AML-193 (cell line): Measurements from ENCODE around the gene COL4A1.

Experiments
- DNase-seq, 2 experiments: peaks; one replicate each; lab custom pipeline; 2025; lab: John Stamatoyannopoulos, UW

COL4A1 gene

GRCh38 chr13:110192472-110192871 lies 114.5 kb downstream of the COL4A1 start:
- no peak for DNase-seq

DNA sequence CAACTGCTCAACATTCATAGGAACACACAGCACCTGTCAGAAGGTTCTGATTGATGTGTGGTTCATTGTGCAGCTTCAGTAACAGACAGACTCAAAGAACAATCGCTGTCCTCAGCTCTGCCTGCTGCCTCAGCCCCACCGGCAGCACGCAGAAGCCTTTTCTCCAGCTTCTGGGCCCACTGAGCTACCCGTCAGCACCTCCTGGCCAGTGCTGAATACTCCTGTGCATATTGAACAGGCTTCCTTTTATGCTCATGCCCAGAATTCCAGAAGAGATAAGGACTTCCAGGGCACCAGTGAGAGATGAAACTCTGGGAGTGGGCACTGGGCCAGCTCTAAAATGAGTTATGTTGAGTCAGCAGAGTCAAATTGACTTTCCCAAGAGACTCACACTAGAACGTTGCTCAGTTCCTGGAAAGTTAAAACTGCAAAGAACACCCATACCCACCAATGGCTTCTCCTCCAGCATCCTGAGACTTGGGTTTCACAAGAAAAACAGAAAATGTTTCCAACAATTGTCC lies 119.3 kb downstream of the COL4A1 start:
- DNase-seq, result no peak

DNA sequence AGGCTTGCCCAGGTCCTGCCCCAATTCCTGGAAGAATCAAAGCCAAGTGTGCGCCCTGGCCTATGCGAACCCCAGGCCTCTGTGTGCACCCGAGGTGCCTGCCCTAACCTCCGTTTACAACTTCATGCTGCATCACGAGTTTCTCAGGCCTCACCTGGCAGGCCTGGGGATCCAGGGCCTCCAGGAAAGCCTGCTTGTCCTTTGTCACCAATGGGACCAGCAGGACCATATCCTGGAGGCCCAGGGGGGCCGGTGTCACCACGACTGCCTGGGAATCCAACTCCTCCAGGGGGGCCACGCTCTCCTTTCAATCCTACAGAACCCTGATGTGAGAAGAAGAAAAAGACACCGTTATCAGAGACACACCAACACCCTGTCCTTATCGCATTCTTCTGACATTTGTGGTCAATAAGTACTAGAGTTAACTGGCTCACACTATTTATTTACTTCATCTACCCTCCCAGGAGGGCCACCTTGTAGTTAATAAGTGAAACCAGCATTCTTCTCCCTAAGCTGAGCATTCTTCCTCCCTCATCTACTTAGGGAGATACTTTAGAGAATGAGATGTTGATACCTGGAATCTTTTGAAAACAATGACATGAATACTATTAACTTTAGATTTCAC lies 120.6 kb downstream of the COL4A1 start:
- DNase-seq, result no peak

GRCh38 chr13:110185696-110186095 lies 121.3 kb downstream of the COL4A1 start:
- DNase-seq, result no peak

GRCh38 chr13:110183910-110184309 lies 123.0 kb downstream of the COL4A1 start:
- DNase-seq, result no peak

- DNase-seq, result no peak
Observed at GRCh38 chr13:110182461-110182860, 124.5 kb downstream of the COL4A1 start.

DNA sequence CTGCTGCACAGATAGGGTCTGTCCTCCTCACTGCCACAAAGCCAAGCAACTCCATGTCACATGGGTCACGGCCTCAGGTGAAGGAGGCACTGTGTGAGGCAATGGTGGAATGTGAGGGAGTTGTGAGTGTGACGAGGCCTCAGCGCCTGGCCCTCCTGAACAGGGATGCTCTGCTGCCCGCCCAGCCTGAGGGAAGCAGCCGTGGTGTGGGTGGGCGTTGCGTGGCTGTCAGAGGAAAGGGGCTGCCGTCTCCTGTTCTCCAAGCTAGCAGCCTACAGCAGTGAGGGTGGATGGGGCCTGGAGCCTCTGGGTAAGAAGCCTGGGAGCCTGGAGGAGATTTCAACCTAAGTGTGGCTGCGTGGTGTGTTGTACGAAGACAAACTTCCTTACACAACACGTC lies 125.0 kb downstream of the COL4A1 start:
- no peak for DNase-seq

GRCh38 chr13:110179857-110180147 lies 127.2 kb downstream of the COL4A1 start:
- no peak for DNase-seq

DNA sequence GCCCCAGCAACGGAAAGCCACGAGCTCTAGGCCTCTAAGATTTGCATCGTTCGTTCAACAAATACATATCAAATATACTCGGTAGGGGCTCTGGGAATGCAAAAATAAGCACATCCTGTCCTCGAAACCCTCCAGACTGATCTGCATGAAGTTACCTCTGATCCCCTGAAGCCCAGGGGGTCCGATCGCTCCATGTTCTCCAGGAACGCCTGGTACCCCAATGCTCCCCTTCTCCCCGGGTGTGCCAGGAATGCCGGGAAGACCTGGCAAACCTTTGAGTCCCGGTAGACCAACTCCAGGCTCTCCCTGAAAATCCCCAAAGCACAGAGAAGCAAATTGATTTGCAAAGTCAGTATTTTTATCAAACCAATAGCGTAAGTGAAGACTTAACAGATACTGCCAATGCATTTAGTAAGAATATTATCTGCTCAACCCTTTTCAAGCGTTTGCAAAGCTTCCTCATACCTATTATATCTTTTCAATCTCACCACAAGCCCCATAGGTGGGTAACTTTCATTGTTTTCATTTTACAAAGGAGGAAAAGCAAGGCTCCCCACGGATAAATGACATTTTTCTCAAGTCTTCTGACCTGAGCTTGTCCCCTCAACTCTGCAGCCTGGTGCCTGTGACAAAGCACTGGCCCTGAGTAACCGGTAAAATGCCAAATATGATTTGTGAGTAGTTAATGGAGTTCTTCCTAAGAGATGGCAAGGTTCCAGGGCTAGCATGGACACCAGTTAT lies 127.7 kb downstream of the COL4A1 start:
- no peak for DNase-seq

GRCh38 chr13:110177790-110178189 lies 129.2 kb downstream of the COL4A1 start:
- DNase-seq, result no peak

- no peak for DNase-seq
Observed at GRCh38 chr13:110176431-110176830, 130.5 kb downstream of the COL4A1 start.

DNA sequence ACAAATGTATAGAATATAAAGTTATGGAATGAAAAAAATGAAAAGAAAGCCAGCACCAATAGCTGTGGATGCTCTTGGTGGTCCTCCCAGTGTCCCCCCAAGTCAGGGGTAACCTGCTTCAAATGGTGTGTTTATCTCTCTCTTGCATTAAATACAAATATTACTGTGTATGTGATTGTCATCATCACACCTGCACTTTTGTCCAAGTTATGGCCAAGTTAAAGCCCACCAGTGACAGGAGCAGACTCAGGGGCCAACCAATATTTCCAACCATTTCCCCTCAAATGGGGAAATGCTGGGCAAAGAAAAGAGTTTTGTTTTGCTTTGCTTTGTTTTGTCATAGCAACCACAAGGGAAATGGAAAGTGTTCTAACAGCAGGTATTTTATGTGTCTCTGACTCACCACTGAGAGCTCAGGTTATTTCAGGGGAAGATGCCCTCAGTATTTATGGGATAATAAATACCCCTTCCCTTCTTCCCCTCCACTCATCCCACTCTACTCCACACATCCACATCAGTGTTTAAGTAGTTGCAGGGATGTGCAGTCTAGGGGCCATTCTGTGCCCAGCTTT lies 133.6 kb downstream of the COL4A1 start:
- no peak for DNase-seq

DNA sequence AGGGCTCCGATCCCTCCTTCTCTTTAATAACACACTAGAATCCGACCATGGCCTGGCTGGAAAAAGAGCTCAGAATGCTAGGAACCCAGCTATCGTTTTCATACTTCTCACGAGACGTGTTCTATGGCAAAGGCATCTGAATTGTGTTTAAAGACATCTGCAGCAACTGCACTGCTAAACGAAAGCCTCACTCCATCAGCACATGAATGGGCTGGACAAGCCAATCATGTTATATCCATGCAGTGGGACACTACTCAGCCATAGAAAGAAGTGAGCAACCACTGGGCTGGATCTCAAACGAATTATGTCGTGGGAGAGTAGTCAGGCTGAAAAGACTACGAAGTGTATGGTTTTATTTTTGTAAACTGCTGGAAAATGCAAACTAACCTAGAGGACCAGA lies 136.1 kb downstream of the COL4A1 start:
- DNase-seq, result no peak

GRCh38 chr13:110170020-110170790 lies 136.8 kb downstream of the COL4A1 start:
- no peak for DNase-seq

GRCh38 chr13:110168999-110169933 lies 137.7 kb downstream of the COL4A1 start:
- no peak for DNase-seq

- no peak for DNase-seq
Observed at GRCh38 chr13:110166598-110166997, 140.4 kb downstream of the COL4A1 start.

DNA sequence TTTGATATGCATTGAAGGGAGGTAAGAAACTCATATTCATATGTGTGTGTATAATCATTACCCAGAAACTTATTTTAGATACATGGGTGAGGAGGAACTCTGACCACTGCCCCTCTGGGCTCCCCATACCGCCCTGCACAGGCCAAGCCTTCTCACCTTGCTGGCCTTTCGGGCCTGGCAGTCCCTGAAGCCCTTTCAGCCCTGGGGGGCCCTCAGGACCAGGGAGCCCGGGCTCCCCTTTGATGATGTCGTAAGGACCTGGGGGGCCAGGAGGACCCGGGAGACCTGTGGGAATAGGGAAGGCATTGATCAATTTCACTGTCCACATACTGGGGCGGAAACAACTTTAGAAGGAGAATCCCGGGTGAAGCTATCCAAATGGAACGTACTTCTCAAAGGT lies 142.3 kb downstream of the COL4A1 start:
- no peak for DNase-seq

- no peak for DNase-seq
Observed at GRCh38 chr13:110162866-110163658, 143.9 kb downstream of the COL4A1 start.

DNA sequence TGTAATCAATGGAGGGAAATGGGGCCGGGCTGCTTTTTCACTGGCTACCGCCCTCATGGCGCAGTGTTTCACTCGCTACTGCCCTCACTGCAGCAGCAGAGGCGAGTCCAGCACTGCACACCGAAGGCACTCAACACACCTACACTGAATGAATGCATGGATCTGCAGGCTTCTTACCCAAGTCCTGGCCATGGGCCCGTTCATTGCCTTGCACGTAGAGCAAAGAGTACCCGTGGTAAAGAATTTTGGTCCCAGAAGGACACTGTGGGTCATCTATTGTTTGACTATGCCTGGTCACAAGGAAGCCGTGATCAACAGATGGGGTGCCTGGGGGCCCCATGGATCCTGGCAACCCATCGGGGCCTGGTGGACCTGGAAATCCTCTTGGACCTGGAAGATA lies 144.9 kb downstream of the COL4A1 start:
- no peak for DNase-seq

DNA sequence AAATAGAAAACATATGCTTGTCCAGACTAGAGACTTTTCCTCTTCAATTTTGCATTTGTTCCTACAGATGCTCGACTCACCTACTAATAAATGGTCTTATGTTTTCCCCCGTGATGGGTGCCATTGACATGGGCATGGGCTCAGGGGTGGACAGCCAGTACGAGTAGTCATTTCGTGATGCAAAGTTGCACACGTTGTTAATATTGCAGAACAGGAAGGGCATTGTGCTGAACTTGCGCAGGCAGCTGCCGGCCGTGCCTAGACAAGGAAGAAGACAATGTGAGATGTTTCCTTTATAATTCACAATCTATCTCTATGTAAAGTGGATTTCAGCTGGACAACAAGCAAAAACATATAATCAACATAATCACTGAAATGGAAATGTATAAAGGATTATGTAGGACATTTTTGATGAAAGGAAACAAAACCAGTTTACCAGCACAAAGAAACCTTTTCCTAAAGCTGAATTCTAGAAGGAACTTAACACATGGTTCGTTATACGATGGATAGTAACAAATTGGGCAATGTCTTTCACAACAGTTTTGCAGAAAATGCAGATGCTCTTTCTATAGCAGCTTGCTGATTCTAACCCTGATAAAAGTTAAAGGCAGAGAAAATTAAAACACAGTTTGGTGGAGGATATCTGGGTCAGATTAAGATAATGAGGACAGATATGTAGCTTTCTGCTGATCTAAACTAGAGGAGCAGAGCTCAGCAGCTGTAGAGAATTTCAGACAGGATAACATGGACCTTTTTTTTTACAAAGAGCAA lies 145.7 kb downstream of the COL4A1 start:
- DNase-seq, result peak; percentile 95
